ENCODE data around the gene SMPD1. TPM values are rescaled to one million over a fixed set of nuclear protein-coding genes. Genes with fewer than 3 reads are reported as not detected.

SMPD1 gene
- polyA plus RNA-seq, 4 donors: 33.8 to 35.8 (median 34.8) TPM

Other genes with a start within 250 kb of the SMPD1 start
- gene OR52B2, start 220.1 kb upstream of the SMPD1 start, polyA plus RNA-seq (ENCODE audit: insufficient read length in 4 of 4): not detected
- gene OR52W1, start 191.2 kb upstream of the SMPD1 start, polyA plus RNA-seq (ENCODE audit: insufficient read length in 4 of 4): under 1 TPM in 2 of 4 donors, not detected in 2; 0.14 to 0.16 TPM
- gene C11orf42, start 184.9 kb upstream of the SMPD1 start, polyA plus RNA-seq (ENCODE audit: insufficient read length in 4 of 4): 1 to 10 TPM in 2 of 4 donors, under 1 TPM in 2; 0.23 to 2.3 (median 0.98) TPM
- gene FHIP1B, start 155.8 kb upstream of the SMPD1 start, polyA plus RNA-seq (ENCODE audit: insufficient read length in 4 of 4): 10 to 100 TPM; 40.0 to 68.9 (median 46.3) TPM
- gene CNGA4, start 151.4 kb upstream of the SMPD1 start, polyA plus RNA-seq (ENCODE audit: insufficient read length in 4 of 4): under 1 TPM; 0.09 to 0.34 (median 0.27) TPM
- gene CCKBR, start 130.6 kb upstream of the SMPD1 start, polyA plus RNA-seq (ENCODE audit: insufficient read length in 4 of 4): under 1 TPM; 0.25 to 0.76 (median 0.56) TPM
- gene CAVIN3, start 70.0 kb upstream of the SMPD1 start, polyA plus RNA-seq (ENCODE audit: insufficient read length in 4 of 4): 10 to 100 TPM; 12.0 to 39.8 (median 16.9) TPM
- 10 to 100 TPM; 47.0 to 60.0 (median 51.3) TPM for gene APBB1, start 28.6 kb downstream of the SMPD1 start, polyA plus RNA-seq (ENCODE audit: insufficient read length in 4 of 4)
- gene HPX, start 50.5 kb downstream of the SMPD1 start, polyA plus RNA-seq (ENCODE audit: insufficient read length in 4 of 4): 1 to 10 TPM; 2.4 to 7.4 (median 3.6) TPM
- 10 to 100 TPM; 16.4 to 32.0 (median 21.0) TPM for gene TRIM3, start 83.5 kb downstream of the SMPD1 start, polyA plus RNA-seq (ENCODE audit: insufficient read length in 4 of 4)
- 10 to 100 TPM; 52.2 to 77.1 (median 66.8) TPM for gene ARFIP2, start 90.9 kb downstream of the SMPD1 start, polyA plus RNA-seq (ENCODE audit: insufficient read length in 4 of 4)
- gene TIMM10B, start 91.0 kb downstream of the SMPD1 start, polyA plus RNA-seq (ENCODE audit: insufficient read length in 4 of 4): 10 to 100 TPM; 25.5 to 39.3 (median 38.4) TPM
- gene DNHD1, start 106.8 kb downstream of the SMPD1 start, polyA plus RNA-seq (ENCODE audit: insufficient read length in 4 of 4): 10 to 100 TPM in 1 of 4 donors, 1 to 10 TPM in 3; 4.9 to 12.6 (median 8.2) TPM
- 10 to 100 TPM; 19.2 to 24.9 (median 19.9) TPM for gene RRP8, start 213.1 kb downstream of the SMPD1 start, polyA plus RNA-seq (ENCODE audit: insufficient read length in 4 of 4)
- gene ILK, start 213.3 kb downstream of the SMPD1 start, polyA plus RNA-seq (ENCODE audit: insufficient read length in 4 of 4): 100 to 1,000 TPM; 141 to 176 (median 151) TPM
- 10 to 100 TPM; 62.2 to 93.7 (median 80.0) TPM for gene TAF10, start 221.7 kb downstream of the SMPD1 start, polyA plus RNA-seq (ENCODE audit: insufficient read length in 4 of 4)
- gene TPP1, start 228.9 kb downstream of the SMPD1 start, polyA plus RNA-seq (ENCODE audit: insufficient read length in 4 of 4): 100 to 1,000 TPM in 3 of 4 donors, 10 to 100 TPM in 1; 61.8 to 134 (median 110) TPM

Data from left renal pelvis (tissue), 4 donors.